ENCODE results near the gene SMOC1. TPM values are rescaled to one million over a fixed set of nuclear protein-coding genes. Genes with fewer than 3 reads are reported as not detected.

The SMOC1 gene
- total and polyA plus RNA-seq, 2 of the 8 experiments (the other 6 are each of a cell fraction or from before 2014, with no cell fraction given) = 1.6 to 2.4 TPM

DNA sequence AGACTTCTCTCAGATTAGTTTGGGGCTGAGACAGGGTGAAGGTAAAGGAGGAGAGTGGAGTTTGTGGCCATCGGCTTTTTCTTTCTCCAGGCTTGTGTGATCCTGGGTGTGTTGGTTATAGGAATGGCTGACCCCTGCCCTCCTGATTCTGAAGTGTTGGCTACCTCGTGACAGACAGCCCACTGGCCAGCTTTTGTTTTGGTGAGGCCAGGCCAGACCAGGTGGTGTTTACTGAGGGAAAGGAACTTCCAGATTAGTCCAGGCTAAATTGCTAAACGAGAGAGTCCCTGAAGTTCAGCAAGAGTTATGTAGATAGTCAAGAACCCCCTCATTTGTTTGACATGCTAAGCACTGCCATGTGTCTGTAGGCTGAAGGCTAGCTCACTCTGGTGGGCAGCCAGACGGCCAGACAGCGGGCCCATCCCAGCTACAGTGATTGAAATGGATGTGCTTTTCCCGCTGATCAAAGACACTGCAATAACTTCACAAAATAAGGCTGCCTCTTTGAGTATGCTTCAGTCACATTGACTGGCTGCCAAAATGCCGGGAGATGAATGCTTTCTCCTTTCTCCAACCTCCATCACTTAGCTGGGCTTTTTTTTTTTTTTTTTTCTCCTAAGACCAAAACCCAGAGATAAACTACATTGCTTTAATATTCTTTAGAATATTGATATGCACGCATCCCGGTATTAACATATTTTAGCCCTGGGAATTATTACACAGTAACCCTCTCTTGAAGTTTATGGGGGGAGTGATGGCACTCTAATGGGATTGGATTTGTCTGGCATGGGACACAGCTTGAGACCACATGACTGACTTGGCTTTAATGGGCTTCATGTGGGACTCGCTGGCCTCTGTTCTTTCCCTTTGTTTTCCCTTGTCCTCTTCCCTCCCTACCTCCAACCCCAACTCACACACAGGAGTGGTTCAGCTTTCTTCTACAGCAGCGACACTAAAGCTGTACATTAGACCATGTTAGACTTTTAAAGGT, 76.9 kb downstream of the SMOC1 start:
- no peak overlapping the region for H2BK20ac ChIP-seq (ENCODE audit: low read length)
- H4K20me1 ChIP-seq (replicated peaks in 1 of 2; ENCODE audit: control insufficient read depth in 1 of 2, insufficient read depth in 2 of 2, low read length in 2 of 2) = no peaks in the 10 kb centered on the region
- no peak for DNase-seq (ENCODE audit: low read depth in 1 of 2, low spot score in 2 of 2)
- WGBS, 2 experiments (ENCODE audit: extremely low coverage in 1 of 2, insufficient coverage in 1 of 2, insufficient read length in 1 of 2, insufficient replicate concordance in 2 of 2, low coverage in 1 of 2, low lambda C conversion rate in 2 of 2, missing lambda C conversion rate in 1 of 2) = 90% methylated on average over 11 of the region's 11 CpGs; no CpG with 5 or more reads in 1 of the 2 experiments
- no peak overlapping the region for H2BK5ac ChIP-seq (ENCODE audit: low read depth, low read length)
- no peak overlapping the region for H4K91ac ChIP-seq (replicated peaks; ENCODE audit: insufficient read length, low read length)
- no peak overlapping the region for H4K8ac ChIP-seq (ENCODE audit: extremely low read depth, insufficient read depth, low read length)
- CTCF ChIA-PET (ENCODE audit: partially characterized antibody) = interaction anchor here (0.9 to 2.4 kb wide), 9 partner anchors 9 to 79 kb away, joined by 3 to 15 read pairs (median 4); no protein-coding TSS in a partner anchor
- H3K23me2 ChIP-seq (ENCODE audit: low read depth, low read length) = no peaks in the 10 kb centered on the region
- no peak overlapping the region; the same call in 1 of the 2 replicates for H3K18ac ChIP-seq (ENCODE audit: extremely low read depth, low read length)
- H3K79me1 ChIP-seq (ENCODE audit: low read depth, low read length) = no peaks in the 10 kb centered on the region
- no peak overlapping the region for H3K4me3 ChIP-seq (ENCODE audit: extremely low read depth in 1 of 4, insufficient read depth in 2 of 4, low read depth in 3 of 4, low read length in 4 of 4)
- no peak overlapping the region for H3K4me2 ChIP-seq (ENCODE audit: insufficient read depth in 1 of 2, low read depth in 2 of 2, low read length in 2 of 2)
- H3K23ac ChIP-seq (ENCODE audit: insufficient read length) = no peak overlapping the region
- FAIRE-seq = no peak
- no peak overlapping the region for H2AFZ ChIP-seq (ENCODE audit: low read length)
- TF ChIP-seq SIRT6 (IDR thresholded peaks at IDR 0.05; ENCODE audit: low read length) (no peak), KDM4A (IDR thresholded peaks at IDR 0.05; ENCODE audit: low read depth, low read length, severe bottlenecking) (no peak)
- H3K27ac ChIP-seq (ENCODE audit: low read depth, low read length) = no peak overlapping the region
- H3K27me3 ChIP-seq (replicated peaks in 1 of 4; ENCODE audit: control insufficient read depth in 3 of 4, extremely low read depth in 1 of 4, insufficient read depth in 3 of 4, low read length in 3 of 4) = no peaks in the 10 kb centered on the region
- H3K9me3 ChIP-seq (ENCODE audit: insufficient read depth in 2 of 2, low read depth in 1 of 2, low read length in 1 of 2) = no peaks in the 10 kb centered on the region
- H2BK12ac ChIP-seq (ENCODE audit: low read depth, low read length) = no peak overlapping the region
- H2BK120ac ChIP-seq (replicated peaks; ENCODE audit: low read depth, low read length) = no peak overlapping the region
- no peak overlapping the region for H4K5ac ChIP-seq (ENCODE audit: insufficient read length, low read depth, low read length)
- no peaks in the 10 kb centered on the region for H3K79me2 ChIP-seq (ENCODE audit: control insufficient read depth in 1 of 2, insufficient read depth in 2 of 2, low read length in 2 of 2)
- no peaks in the 10 kb centered on the region; a peak in 1 of 7 replicates for H3K4me1 ChIP-seq (replicated peaks in 1 of 4; ENCODE audit: control insufficient read depth in 3 of 4, insufficient read depth in 4 of 4, low read length in 3 of 4)
- no peak overlapping the region for H3K56ac ChIP-seq (replicated peaks; ENCODE audit: insufficient read length, low read depth, low read length)
- POLR2A ChIA-PET (ENCODE audit: partially characterized antibody) = no interaction called here
- H2BK15ac ChIP-seq (ENCODE audit: low read length) = no peak overlapping the region
- H3K4ac ChIP-seq (replicated peaks; ENCODE audit: insufficient read length, low read depth, low read length) = no peak overlapping the region
- H3K36me3 ChIP-seq (ENCODE audit: control insufficient read depth in 2 of 4, insufficient read depth in 4 of 4, low read length in 3 of 4) = no peaks in the 10 kb centered on the region
- H3K9ac ChIP-seq (replicated peaks in 1 of 4; ENCODE audit: extremely low read depth in 1 of 4, low read depth in 3 of 4, low read length in 3 of 4) = no peak overlapping the region
- H3K14ac ChIP-seq (ENCODE audit: insufficient read length) = no peak overlapping the region
- no peak overlapping the region for H2AK5ac ChIP-seq (ENCODE audit: low read depth, low read length)

All from H1 (cell line).